ENCODE results near the gene HMG20A.

Gene HMG20A

DNA sequence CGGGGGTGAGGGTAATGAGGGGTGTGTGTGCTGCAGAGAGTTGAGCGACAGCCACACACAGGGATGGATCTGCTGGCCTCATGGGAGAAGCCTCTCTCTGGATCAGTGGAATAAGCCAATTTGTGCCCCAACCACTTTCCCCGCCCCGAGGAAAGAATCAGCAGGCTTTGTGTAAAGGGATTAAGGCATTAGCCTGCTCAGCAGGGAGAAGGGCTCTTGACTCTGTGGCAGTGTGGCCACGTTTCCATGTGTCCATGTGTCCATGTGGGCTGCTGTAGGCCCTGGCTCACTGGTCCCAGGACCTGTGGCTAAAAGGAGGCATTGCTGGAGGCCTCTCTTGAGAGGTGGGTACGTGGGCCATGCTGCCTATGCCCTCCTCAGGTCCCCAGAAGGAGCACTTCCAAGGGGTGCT, 104.7 kb downstream of the HMG20A start:
- Histone ChIP-seq H3K4me3 (ENCODE audit: severe bottlenecking) (no peak overlapping the region), H3K27me3 (ENCODE audit: insufficient read depth, poor library complexity, severe bottlenecking) (no peaks in the 10 kb centered on the region), H3K4me1 (ENCODE audit: insufficient read depth, poor library complexity, severe bottlenecking) (peaks cover 8% of the 10 kb centered on the region), H3K27ac (ENCODE audit: poor library complexity, severe bottlenecking) (no peak overlapping the region), H3K9me3 (ENCODE audit: severe bottlenecking) (no peaks in the 10 kb centered on the region), H3K36me3 (ENCODE audit: low read depth) (no peaks in the 10 kb centered on the region)
- DNase-seq (ENCODE audit: low spot score) = peak; percentile 51
- ATAC-seq (ENCODE audit: low read depth) = no peak
- TF ChIP-seq, protein P1, sequence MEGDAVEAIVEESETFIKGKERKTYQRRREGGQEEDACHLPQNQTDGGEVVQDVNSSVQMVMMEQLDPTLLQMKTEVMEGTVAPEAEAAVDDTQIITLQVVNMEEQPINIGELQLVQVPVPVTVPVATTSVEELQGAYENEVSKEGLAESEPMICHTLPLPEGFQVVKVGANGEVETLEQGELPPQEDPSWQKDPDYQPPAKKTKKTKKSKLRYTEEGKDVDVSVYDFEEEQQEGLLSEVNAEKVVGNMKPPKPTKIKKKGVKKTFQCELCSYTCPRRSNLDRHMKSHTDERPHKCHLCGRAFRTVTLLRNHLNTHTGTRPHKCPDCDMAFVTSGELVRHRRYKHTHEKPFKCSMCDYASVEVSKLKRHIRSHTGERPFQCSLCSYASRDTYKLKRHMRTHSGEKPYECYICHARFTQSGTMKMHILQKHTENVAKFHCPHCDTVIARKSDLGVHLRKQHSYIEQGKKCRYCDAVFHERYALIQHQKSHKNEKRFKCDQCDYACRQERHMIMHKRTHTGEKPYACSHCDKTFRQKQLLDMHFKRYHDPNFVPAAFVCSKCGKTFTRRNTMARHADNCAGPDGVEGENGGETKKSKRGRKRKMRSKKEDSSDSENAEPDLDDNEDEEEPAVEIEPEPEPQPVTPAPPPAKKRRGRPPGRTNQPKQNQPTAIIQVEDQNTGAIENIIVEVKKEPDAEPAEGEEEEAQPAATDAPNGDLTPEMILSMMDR (IDR thresholded peaks at IDR 0.05; ENCODE audit: poor library complexity, severe bottlenecking) = no peak

DNA sequence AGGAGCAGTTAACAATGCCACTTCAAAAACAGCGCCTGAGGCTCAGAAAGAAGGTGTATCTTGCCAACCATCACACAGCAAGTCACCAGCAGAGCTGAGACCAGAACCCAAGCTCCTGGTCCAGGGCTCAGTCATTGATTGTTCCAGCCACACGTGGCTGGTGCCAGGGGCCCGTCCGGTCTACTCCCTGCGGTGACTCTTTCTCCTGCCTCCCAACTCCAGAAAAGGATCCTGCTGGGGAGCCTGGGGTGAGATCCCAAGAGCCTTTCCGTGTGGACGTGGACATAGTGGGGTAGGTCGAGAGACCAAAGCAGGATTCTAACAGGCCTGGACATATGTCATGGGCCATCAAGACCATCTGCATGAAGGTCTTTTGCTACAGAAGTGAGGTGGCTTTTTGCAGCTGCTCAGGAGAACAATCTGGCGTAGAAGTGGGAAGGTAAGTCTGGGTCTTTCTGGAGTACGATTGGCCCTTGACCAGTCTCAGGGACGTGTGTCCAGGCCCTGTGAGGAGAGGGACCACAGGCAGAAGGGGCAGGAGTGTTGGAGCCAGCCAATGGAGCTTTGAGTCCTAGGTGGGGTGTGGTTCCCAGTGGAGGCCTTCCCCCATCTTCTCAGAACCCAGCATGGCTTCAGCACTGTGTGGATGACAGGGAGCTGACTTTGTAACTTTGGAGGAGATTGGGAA, 105.4 kb downstream of the HMG20A start:
- H3K4me1 ChIP-seq (ENCODE audit: insufficient read depth, poor library complexity, severe bottlenecking) = peaks cover 8% of the 10 kb centered on the region

DNA sequence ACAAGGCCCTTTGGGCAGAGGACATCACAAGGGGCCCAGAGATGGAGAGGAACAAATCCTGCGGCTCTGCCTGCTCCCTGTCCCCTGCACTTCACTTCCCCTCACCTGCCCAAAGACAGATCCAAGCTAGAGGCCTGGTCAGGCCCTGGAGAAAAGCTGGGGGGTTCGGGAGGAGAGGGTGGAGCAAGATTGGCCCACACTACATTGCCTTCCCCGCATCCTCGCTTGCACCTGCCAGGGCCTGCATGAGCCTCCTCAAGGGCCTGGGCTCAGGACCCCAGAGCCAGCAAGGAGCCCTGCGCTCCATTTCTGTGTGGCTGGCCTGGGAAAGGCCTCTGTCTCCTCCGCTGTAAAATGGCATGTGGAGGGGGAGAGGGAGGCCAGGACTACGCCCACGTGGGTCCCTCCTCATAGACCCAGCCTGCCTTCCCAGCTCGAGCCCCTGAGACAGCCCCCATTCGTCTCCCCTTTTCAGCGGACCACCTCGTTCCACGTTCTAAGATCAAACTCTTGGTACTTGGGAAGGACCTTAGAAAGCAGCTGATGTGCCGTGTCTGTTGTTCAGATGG, 106.0 kb downstream of the HMG20A start:
- no peak for ATAC-seq (ENCODE audit: low read depth)
- H3K27ac ChIP-seq (ENCODE audit: poor library complexity, severe bottlenecking) = no peak overlapping the region

More for the DNA sequence above, 105.4 kb downstream of the HMG20A start:
- TF ChIP-seq, protein P1 (IDR thresholded peaks at IDR 0.05; ENCODE audit: poor library complexity, severe bottlenecking) = no peak
- Histone ChIP-seq H3K36me3 (ENCODE audit: low read depth) (no peaks in the 10 kb centered on the region), H3K4me3 (ENCODE audit: severe bottlenecking) (no peak overlapping the region), H3K27ac (ENCODE audit: poor library complexity, severe bottlenecking) (no peak overlapping the region), H3K27me3 (ENCODE audit: insufficient read depth, poor library complexity, severe bottlenecking) (no peaks in the 10 kb centered on the region), H3K9me3 (ENCODE audit: severe bottlenecking) (no peaks in the 10 kb centered on the region)
- DNase-seq (ENCODE audit: low spot score) = peak; percentile 23
- no peak for ATAC-seq (ENCODE audit: low read depth)

DNA sequence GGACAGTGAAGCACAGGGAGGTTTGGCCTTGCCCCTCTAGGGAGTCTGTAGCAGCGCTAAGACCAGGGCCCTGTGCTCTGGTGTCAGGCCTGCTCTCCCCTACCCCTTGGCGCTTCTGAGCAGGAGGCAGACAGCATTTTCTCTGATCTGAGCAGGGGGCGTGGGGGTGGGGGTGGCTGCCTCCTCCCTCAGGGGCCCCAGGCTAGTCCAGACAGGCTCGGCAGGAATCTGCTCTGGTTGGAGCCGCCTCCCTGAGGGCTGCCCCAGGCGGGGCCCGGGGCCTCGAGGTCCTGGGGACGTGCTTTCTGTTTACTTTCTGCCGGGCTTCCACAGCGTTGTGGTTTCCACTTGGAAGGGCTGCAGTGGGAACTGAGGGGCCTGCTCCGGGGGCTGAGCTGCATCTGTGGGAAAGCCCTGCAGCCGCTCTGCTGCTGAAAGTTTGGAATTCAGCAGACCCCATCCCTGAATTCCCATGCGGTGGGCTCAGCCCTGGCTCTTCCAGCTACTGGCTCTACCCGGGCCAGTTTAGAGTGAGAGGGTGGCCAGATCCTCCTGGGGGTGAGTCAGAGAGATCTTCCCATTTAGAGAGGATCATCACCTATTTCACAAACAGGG, 106.6 kb downstream of the HMG20A start:
- H3K4me3 ChIP-seq (ENCODE audit: severe bottlenecking) = no peak overlapping the region
- peak; percentile 76 for DNase-seq (ENCODE audit: low spot score)
- H3K36me3 ChIP-seq (ENCODE audit: low read depth) = no peaks in the 10 kb centered on the region
- H3K27me3 ChIP-seq (ENCODE audit: insufficient read depth, poor library complexity, severe bottlenecking) = no peaks in the 10 kb centered on the region
- H3K9me3 ChIP-seq (ENCODE audit: severe bottlenecking) = no peaks in the 10 kb centered on the region
- ATAC-seq (ENCODE audit: low read depth) = peak; percentile 78
- H3K27ac ChIP-seq (ENCODE audit: poor library complexity, severe bottlenecking) = no peak overlapping the region
- TF ChIP-seq, protein P1 (IDR thresholded peaks at IDR 0.05; ENCODE audit: poor library complexity, severe bottlenecking) = no peak
- peaks cover 8% of the 10 kb centered on the region for H3K4me1 ChIP-seq (ENCODE audit: insufficient read depth, poor library complexity, severe bottlenecking)

More for the DNA sequence above, 106.0 kb downstream of the HMG20A start:
- no peaks in the 10 kb centered on the region for H3K27me3 ChIP-seq (ENCODE audit: insufficient read depth, poor library complexity, severe bottlenecking)
- H3K4me3 ChIP-seq (ENCODE audit: severe bottlenecking) = no peak overlapping the region
- H3K36me3 ChIP-seq (ENCODE audit: low read depth) = no peaks in the 10 kb centered on the region
- peaks cover 8% of the 10 kb centered on the region for H3K4me1 ChIP-seq (ENCODE audit: insufficient read depth, poor library complexity, severe bottlenecking)
- TF ChIP-seq, protein P1 (IDR thresholded peaks at IDR 0.05; ENCODE audit: poor library complexity, severe bottlenecking) = no peak
- peak; percentile 48 for DNase-seq (ENCODE audit: low spot score)
- H3K9me3 ChIP-seq (ENCODE audit: severe bottlenecking) = no peaks in the 10 kb centered on the region

Data from RWPE2 (cell line).